Activated naive CD4-positive, alpha-beta T cell (primary cell): ENCODE measurements around the gene SH2B3.
"Not testable (repeated sequence)": the region's sequence is repeated elsewhere in the genome, so short reads cannot be mapped to it uniquely, and the experiment has no call there.

Source experiments
- DNase-seq, 4 experiments: peaks; one replicate each; lab custom pipeline; 2025; lab: John Stamatoyannopoulos, UW

The SH2B3 gene

GRCh38 chr12:111458546-111459172 is 52.9 kb downstream of the SH2B3 start:
- DNase-seq, result no peak

- not testable (repeated sequence) for DNase-seq
Observed at GRCh38 chr12:111460111-111460510, 54.4 kb downstream of the SH2B3 start.

GRCh38 chr12:111462210-111462769 is 56.6 kb downstream of the SH2B3 start:
- no peak for DNase-seq

GRCh38 chr12:111467092-111467856 is 61.6 kb downstream of the SH2B3 start:
- no peak for DNase-seq

GRCh38 chr12:111467857-111468241 is 62.1 kb downstream of the SH2B3 start:
- no peak for DNase-seq

GRCh38 chr12:111469401-111469800 is 63.7 kb downstream of the SH2B3 start:
- no peak for DNase-seq

GRCh38 chr12:111471236-111471635 is 65.5 kb downstream of the SH2B3 start:
- DNase-seq, result no peak

- DNase-seq, result no peak
Observed at GRCh38 chr12:111482462-111482861, 76.7 kb downstream of the SH2B3 start.

- no peak for DNase-seq
Observed at GRCh38 chr12:111488271-111488670, 82.5 kb downstream of the SH2B3 start.

GRCh38 chr12:111488798-111489197 is 83.1 kb downstream of the SH2B3 start:
- DNase-seq, result no peak

- DNase-seq, result not testable (repeated sequence)
Observed at GRCh38 chr12:111492979-111493378, 87.3 kb downstream of the SH2B3 start.

GRCh38 chr12:111494676-111495075 is 89.0 kb downstream of the SH2B3 start:
- no peak for DNase-seq
